BE2C (cell line): ENCODE data around the gene SLIT1.

Experiments used
- DNase-seq: peaks from one replicate; pipeline ENCODE4 v3.0.0-alpha.2; 2020
- H3K27me3 ChIP-seq: fragments of 250-450 bp; sonication (Bioruptor Pico); 2 replicates; pipeline ENCODE4 v1.5.1; 2020; ENCODE audit warnings: mild to moderate bottlenecking
- H3K36me3 ChIP-seq: fragments of 250-450 bp; sonication (Bioruptor Pico); 2 replicates; pipeline ENCODE4 v1.5.1; 2020; ENCODE audit warnings: mild to moderate bottlenecking
- H3K4me1 ChIP-seq: fragments of 250-450 bp; sonication (Bioruptor Pico); 2 replicates; pipeline ENCODE4 v1.5.1; 2020
- H3K4me3 ChIP-seq: 2 replicates; pipeline ENCODE4 v1.5.1; 2011; ENCODE audit warnings: low read depth, low read length
- H3K9me3 ChIP-seq: fragments of 250-450 bp; sonication (Bioruptor Pico); 2 replicates; pipeline ENCODE4 v1.5.1; 2020
- CTCF ChIP-seq: IDR thresholded peaks from 2 replicates; pipeline ENCODE4 v1.5.1; 2012; ENCODE audit warnings: mild to moderate bottlenecking, low read depth, low read length

SLIT1 gene

DNA sequence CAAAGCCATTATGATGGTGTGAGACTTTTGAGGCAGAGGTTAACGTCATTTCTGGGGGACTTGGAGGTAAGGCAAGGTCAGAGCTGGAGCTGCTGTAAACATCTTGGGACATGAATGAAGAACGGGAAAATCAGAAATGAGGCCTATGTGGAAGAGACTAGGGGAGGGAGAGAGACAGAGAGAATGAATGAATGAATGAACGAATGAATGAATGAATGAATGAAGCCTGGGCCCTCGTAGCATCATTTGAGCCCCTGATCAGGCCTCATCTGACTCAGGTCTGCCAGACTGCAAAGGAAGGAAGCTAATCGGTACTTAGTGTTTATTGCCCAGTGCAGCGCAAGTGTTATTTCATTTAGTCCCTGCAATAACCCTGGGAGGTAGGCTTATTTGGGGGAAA is 79.6 kb downstream of the SLIT1 start:
- no peak for TF ChIP-seq CTCF
- H3K27me3 ChIP-seq, result no peaks in the 10 kb centered on the region
- H3K36me3 ChIP-seq, result no peaks in the 10 kb centered on the region
- H3K4me3 ChIP-seq, result no peak overlapping the region
- no peaks in the 10 kb centered on the region; the same call in 1 of the 2 replicates for H3K4me1 ChIP-seq
- no peaks in the 10 kb centered on the region for H3K9me3 ChIP-seq
- no peak for DNase-seq

- H3K9me3 ChIP-seq, result no peaks in the 10 kb centered on the region
- H3K36me3 ChIP-seq, result no peaks in the 10 kb centered on the region
- H3K4me1 ChIP-seq, result no peaks in the 10 kb centered on the region; the same call in 1 of the 2 replicates
- no peak for DNase-seq
- no peaks in the 10 kb centered on the region for H3K27me3 ChIP-seq
- TF ChIP-seq CTCF, result no peak
- no peak overlapping the region for H3K4me3 ChIP-seq
These were observed 80.5 kb downstream of the SLIT1 start for GRCh38 chr10:97105303-97105702.

DNA sequence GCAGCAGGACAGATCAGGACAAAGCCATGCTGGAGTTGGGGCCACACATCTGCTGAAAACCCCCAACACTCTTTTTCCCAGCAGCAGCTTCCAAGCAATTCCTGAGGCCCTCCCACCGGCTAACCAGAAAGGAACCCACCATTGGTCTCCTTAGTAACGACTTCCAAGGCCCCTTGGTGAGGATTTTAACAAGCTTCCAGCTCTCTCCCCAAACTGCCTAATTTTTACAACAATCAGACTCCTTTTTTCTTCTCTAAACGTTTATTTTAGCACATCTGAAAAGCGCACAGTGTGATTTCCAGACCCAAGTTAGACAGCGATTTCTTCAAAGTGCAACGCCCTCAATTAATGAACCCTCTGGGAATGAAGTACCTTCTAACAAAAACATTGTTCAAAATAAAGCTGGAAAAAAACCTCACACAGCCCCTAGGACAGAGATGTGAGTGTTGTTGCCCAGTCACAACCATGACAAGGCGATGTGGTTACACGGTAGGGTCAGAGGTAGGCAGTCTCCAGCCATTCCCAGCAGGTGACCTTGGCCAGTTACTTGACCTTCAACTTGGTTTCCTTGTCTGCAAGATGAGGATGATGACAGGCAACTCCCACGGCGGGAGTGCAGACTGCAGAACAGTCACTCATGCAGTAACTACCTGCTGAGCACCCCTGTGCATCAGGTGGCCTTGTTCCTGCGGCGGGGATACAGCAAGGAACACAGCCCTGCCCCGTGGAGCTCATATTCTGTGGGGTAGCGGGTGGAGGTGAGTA is 82.3 kb downstream of the SLIT1 start:
- Histone ChIP-seq H3K27me3 (no peaks in the 10 kb centered on the region), H3K36me3 (no peaks in the 10 kb centered on the region), H3K4me1 (no peaks in the 10 kb centered on the region; the same call in 1 of the 2 replicates), H3K4me3 (no peak overlapping the region), H3K9me3 (no peaks in the 10 kb centered on the region)
- no peak for TF ChIP-seq CTCF
- no peak for DNase-seq

DNA sequence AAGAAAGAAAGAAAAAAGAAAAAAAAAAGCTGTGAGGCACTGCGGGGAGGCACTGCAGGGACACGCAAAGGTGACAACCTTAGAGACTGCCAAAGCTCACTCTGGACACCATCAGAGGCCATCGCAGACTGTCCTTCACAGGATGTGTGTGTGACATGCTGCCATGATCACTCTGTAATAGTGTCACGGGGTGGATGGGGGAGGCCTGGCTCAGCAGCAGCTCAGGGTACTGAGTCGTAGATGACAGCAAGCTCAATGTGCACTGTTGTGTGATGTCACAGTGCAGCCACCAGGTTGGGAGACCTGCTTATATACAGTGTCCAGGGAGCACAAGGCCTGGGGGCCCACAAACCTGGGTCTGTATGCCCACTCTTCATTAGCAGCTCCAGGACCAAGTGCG is 83.3 kb downstream of the SLIT1 start:
- Histone ChIP-seq H3K4me3 (no peak overlapping the region), H3K27me3 (no peaks in the 10 kb centered on the region), H3K36me3 (no peaks in the 10 kb centered on the region), H3K9me3 (no peaks in the 10 kb centered on the region), H3K4me1 (no peaks in the 10 kb centered on the region; the same call in 1 of the 2 replicates)
- TF ChIP-seq CTCF, result no peak
- no peak for DNase-seq

- Histone ChIP-seq H3K36me3 (no peaks in the 10 kb centered on the region), H3K9me3 (no peaks in the 10 kb centered on the region), H3K27me3 (no peaks in the 10 kb centered on the region), H3K4me1 (no peaks in the 10 kb centered on the region; the same call in 1 of the 2 replicates), H3K4me3 (no peak overlapping the region)
- peak; percentile 15; the same call in 1 of the 2 replicates for TF ChIP-seq CTCF
- no peak for DNase-seq
These were observed 84.4 kb downstream of the SLIT1 start for GRCh38 chr10:97101166-97101940.

- no peaks in the 10 kb centered on the region; the same call in none of the 2 replicates for H3K4me1 ChIP-seq
- H3K9me3 ChIP-seq, result no peaks in the 10 kb centered on the region
- no peaks in the 10 kb centered on the region for H3K36me3 ChIP-seq
- H3K27me3 ChIP-seq, result no peaks in the 10 kb centered on the region
- no peak for DNase-seq
- TF ChIP-seq CTCF, result no peak
- H3K4me3 ChIP-seq, result no peak overlapping the region
These were observed 85.1 kb downstream of the SLIT1 start for GRCh38 chr10:97100657-97101056.
